Activated T-cell treated with anti-CD3 and anti-CD28 coated beads for 48 hours (primary cell): Measurements from ENCODE around the gene CYP4X1.
"Not testable (repeated sequence)": the region's sequence is repeated elsewhere in the genome, so short reads cannot be mapped to it uniquely, and the experiment has no call there.

Experiments used
- DNase-seq: peaks from one replicate; pipeline ENCODE4 v3.0.0-alpha.2; 2020; ENCODE audit warnings: low read depth

Gene CYP4X1

GRCh38 chr1:47023268-47024140 is at the start of gene CYP4X1:
CYP4X1 (plus strand) TSS chr1:47023669; CDS start chr1:47023818, 149 bp downstream.
- no peak for DNase-seq

GRCh38 chr1:46983166-46983829 is 40.2 kb upstream of the CYP4X1 start:
- no peak for DNase-seq

- DNase-seq, result no peak
These were observed 39.5 kb upstream of the CYP4X1 start for GRCh38 chr1:46983830-46984586.

DNA sequence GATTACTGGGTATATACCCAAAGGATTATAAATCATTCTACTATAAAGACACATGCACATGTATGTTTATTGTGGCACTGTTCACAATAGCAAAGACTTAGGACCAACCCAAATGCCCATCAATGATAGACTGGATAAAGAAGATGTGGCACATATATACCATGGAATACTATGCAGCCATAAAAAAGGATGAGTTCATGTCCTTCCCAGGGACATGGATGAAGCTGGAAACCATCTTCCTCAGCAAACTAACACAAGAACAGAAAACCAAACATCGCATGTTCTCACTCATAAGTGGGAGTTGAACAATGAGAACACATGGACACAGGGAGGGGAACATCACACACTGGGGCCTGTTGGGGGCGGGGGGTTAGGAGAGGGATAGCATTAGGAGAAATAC is 32.9 kb upstream of the CYP4X1 start:
- DNase-seq, result not testable (repeated sequence)

GRCh38 chr1:46991083-46991923 is 32.2 kb upstream of the CYP4X1 start:
- DNase-seq, result no peak

DNA sequence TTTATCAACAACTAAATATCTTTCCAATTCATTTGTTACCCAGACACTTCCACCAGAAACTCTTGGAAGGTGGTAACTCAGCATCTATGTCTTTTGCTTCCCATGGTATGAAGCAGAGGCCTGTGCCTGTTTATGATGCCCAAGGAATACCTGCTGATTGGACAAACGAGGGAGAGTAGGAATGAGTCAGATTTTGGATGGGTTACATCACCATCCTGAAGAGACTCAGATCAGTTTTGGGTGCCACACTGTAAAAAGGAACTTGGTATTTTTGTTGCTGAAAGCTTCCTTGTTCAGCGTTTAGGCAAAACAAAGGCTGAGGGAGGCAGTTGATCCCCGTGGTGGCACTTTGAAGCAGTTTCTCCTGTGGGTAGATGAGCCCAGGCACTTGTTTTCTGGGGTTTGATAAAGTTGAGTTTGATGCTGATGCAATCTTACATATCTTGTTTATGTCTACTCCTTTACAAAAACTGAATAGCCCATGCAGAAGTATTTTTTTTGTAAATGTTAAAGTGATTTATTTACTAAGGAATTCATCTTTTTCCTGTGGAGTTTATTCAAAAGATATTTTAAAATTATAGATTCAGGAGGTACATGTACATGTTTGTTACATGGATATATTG is 26.7 kb upstream of the CYP4X1 start:
- no peak for DNase-seq

DNA sequence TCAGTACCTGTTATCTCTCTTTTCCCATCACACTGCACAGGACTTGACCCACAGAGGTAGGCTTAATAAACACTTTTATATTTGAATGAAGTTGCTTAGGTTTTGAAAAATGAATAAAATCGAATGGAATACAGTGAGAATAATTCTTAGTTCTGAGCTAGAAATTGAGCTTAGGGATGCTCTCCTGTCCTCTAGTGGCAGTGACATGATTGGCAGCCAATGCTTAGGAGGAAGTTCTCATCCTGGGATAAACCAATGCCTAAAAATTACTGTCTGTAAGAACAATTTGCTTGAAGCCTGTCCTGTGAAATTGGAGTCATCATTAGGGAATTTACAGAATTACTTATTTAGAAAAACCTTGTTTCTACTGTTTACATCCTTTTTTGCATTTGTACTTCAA is 21.3 kb upstream of the CYP4X1 start:
- no peak for DNase-seq

DNA sequence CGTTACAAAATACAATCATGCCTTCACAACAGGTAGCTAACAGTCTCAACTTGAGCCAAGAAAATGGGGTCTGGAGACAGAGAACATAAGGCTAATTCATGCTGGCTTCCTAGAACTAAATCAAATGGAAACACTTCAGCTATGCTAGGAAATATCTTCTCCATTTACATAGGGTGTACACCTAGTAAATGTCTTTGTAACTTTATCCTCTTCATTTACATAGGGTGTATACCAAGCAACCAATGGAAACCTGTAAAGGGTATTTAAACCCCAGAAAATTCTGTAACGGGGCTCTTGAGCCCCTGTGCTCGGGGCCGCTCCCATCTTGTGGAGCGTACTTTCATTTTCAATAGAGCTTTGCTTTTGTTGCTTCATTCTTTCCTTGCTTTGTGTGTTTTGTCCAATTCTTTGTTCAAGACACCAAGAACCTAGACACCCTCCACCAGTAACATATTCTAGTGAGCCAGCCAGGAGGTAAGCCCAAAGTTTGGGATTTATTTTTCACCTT is 19.5 kb upstream of the CYP4X1 start:
- DNase-seq, result no peak

DNA sequence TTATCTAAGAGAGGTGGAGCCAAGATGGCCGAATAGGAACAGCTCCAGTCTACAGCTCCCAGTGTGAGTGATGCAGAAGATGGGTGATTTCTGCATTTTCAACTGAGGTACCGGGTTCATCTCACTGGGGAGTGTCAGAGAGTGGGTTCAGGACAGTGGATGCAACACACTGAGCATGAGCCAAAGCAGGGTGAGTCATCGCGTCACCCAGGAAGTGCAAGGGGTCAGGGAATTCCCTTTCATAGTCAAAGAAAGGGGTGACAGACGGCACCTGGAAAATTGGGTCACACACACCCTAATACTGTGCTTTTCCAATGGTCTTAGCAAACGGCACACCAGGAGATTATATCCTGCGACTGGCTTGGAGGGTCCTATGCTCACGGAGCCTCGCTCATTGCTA is 17.0 kb upstream of the CYP4X1 start:
- not testable (repeated sequence) for DNase-seq

DNA sequence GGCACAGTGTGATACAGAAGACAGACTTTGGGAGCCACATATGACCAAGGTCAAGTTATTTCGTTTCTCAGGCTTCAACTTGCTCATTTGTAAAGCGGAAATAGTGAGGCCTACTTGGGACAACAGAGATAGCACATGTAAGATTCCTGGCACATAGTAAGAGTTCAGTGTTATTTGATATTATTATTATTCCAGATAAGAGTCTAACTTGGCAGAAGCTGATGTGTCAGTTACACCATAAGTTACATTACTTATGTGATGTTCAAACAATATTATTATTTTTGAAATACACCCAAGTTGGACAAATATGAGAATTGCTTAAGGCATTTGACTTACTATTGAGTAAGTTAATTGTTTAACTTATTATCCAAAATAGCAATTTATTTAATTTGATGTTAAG is 10.2 kb upstream of the CYP4X1 start:
- DNase-seq, result no peak

GRCh38 chr1:47021070-47021469 is 2.4 kb upstream of the CYP4X1 start:
- no peak for DNase-seq

GRCh38 chr1:47024141-47024801 is 802 bp downstream of the CYP4X1 start:
- no peak for DNase-seq

DNA sequence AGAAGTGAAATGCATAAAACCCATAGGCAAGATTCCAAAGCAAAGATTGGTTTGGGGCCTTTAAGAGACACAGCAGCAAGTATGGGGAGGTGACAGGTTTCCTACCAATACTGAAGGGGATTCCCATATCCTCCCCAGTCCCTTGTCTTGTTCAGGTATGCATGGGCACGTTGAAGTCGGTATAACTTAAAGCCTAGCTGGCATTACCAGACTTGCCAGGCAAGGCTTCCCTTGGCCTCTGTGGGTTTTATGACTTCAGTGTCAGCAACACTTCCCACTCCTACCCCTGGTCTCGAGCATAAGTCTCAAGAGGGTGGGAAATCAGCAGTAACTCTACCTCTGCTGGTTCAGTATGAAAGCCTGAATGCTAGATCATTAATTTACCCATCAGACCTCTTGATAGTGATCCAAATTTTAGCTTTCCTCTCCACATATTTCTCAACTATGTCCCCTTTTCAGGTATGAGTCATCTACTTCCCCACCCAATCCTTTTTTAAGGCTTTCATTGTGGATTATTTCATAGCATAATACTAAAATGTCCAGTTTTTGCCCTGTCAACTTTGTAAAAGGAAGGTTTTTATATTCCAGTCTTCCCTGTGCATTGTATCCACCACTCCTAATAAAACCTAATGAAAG is 6.8 kb downstream of the CYP4X1 start:
- no peak for DNase-seq

DNA sequence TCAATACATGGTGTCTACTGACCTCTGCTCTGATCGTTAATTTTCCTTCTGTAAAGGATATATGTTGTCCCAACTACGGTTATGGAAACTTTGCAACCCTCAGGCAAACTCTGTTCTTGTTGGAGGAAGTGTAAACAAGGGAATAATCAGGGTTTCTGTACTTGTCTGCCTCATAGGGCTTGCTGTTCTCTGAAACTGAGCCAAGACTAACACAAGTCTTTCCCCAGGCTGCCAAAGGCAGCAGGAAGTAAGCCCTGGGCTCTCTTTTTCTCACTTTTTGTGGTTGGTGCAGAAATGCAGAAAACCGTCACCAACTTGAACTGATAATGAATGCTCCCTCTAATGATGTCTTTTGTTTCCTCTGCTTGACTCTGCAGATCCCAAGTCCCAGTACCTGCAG is 7.6 kb downstream of the CYP4X1 start:
- DNase-seq, result no peak

DNA sequence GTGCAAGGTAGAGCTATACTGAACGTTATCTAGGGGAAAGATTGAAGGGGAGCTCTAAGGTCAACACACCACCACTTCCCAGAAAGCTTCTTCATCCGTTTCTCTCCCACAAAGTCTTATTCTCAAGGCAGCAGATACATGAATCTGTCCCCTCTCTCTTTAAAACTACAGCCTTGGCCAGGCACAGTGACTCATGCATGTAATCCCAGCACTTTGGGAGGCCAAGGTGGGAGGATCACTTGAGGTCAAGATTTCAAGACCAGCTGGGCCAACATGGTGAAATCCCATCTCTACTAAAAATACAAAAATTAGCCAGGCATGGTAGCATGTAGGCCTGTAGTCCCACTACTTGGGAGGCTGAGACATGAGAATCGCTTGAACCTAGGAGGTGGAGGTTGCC is 8.1 kb downstream of the CYP4X1 start:
- no peak for DNase-seq

GRCh38 chr1:47036764-47037163 is 13.3 kb downstream of the CYP4X1 start:
- DNase-seq, result no peak

GRCh38 chr1:47059376-47059775 is 35.9 kb downstream of the CYP4X1 start:
- no peak for DNase-seq

DNA sequence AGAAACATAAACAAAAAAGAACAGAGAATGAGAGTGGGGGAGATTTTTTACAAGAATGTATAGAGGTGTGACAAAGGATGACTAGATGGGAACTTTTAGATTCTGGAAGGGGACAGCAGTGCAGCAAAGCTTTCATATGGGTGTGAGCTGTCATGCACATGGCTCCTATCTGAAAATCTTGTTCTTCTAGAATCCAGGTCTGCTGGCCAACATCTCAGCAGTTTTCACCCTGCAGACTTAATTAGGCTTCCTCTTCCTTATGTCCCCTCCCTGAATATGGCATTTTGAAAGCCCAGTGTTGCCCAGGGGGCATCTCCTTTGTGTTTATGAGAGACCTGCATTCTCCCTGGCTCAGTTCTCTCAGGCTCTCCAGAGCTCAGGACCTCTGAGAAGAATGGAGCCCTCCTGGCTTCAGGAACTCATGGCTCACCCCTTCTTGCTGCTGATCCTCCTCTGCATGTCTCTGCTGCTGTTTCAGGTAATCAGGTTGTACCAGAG is 43.7 kb downstream of the CYP4X1 start, which contains the start of gene CYP4Z1:
TSS of gene CYP4Z1 (plus strand) at position 135 of the 498 bp plus-strand sequence. CDS start at position 395, 260 bp downstream.
- no peak for DNase-seq

- not testable (repeated sequence) for DNase-seq
These were observed 45.6 kb downstream of the CYP4X1 start for GRCh38 chr1:47069080-47069479.

- DNase-seq, result not testable (repeated sequence)
These were observed 46.0 kb downstream of the CYP4X1 start for GRCh38 chr1:47069509-47069908.
